Measurements from ENCODE around the gene RASGEF1C.

- TF ChIP-seq POLR2AphosphoS5 (IDR thresholded peaks at IDR 0.05; ENCODE audit: low read depth, low read length) (no peak), TAF1 (IDR thresholded peaks at IDR 0.05; ENCODE audit: borderline replicate concordance, insufficient read depth, low read length) (no peak), SIN3A (IDR thresholded peaks at IDR 0.05; ENCODE audit: borderline replicate concordance, insufficient read depth, low read length) (no peak), FOXP2 (optimal IDR thresholded peaks at IDR 0.05; ENCODE audit: borderline replicate concordance, extremely low read depth, extremely low read length, insufficient read depth) (no peak)
- TF ChIP-seq, protein P1, sequence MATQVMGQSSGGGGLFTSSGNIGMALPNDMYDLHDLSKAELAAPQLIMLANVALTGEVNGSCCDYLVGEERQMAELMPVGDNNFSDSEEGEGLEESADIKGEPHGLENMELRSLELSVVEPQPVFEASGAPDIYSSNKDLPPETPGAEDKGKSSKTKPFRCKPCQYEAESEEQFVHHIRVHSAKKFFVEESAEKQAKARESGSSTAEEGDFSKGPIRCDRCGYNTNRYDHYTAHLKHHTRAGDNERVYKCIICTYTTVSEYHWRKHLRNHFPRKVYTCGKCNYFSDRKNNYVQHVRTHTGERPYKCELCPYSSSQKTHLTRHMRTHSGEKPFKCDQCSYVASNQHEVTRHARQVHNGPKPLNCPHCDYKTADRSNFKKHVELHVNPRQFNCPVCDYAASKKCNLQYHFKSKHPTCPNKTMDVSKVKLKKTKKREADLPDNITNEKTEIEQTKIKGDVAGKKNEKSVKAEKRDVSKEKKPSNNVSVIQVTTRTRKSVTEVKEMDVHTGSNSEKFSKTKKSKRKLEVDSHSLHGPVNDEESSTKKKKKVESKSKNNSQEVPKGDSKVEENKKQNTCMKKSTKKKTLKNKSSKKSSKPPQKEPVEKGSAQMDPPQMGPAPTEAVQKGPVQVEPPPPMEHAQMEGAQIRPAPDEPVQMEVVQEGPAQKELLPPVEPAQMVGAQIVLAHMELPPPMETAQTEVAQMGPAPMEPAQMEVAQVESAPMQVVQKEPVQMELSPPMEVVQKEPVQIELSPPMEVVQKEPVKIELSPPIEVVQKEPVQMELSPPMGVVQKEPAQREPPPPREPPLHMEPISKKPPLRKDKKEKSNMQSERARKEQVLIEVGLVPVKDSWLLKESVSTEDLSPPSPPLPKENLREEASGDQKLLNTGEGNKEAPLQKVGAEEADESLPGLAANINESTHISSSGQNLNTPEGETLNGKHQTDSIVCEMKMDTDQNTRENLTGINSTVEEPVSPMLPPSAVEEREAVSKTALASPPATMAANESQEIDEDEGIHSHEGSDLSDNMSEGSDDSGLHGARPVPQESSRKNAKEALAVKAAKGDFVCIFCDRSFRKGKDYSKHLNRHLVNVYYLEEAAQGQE (IDR thresholded peaks at IDR 0.05; ENCODE audit: insufficient read depth in 1 of 2, low read depth in 2 of 2, low read length in 2 of 2): no peak
These were observed 13.0 kb upstream of the RASGEF1C start for GRCh38 chr5:180222056-180222455.

All from PFSK-1 (cell line).